Endothelial cell of umbilical vein (primary cell): Measurements from ENCODE around the gene HOXB4.

ENCODE experiments used
- EZH2 ChIP-seq: IDR thresholded peaks from 2 replicates; pipeline ENCODE4 v1.6.1; 2012; ENCODE audit warnings: borderline replicate concordance, low read depth, mild to moderate bottlenecking, moderate library complexity, low read length, inconsistent platforms; ENCODE audit not compliant: severe bottlenecking
- FOS ChIP-seq: IDR thresholded peaks from 2 replicates; pipeline ENCODE4 v1.6.1; 2011; ENCODE audit warnings: mild to moderate bottlenecking, low read length, moderate library complexity, borderline replicate concordance; ENCODE audit not compliant: insufficient read depth
- GATA2 ChIP-seq: IDR thresholded peaks from 2 replicates; pipeline ENCODE4 v1.7.0; 2011; ENCODE audit warnings: low read depth, mild to moderate bottlenecking, moderate library complexity, mixed read lengths, low read length; ENCODE audit not compliant: insufficient read length, insufficient read depth
- JUN ChIP-seq: IDR thresholded peaks from 2 replicates; pipeline ENCODE4 v1.6.1; 2011; ENCODE audit warnings: borderline replicate concordance, low read depth; ENCODE audit not compliant: insufficient read length, insufficient read depth
- MYC ChIP-seq: IDR thresholded peaks from one replicate; pipeline ENCODE4 v1.6.1; 2011; ENCODE audit warnings: mild to moderate bottlenecking, low read depth, low read length
- POLR2A ChIP-seq: IDR thresholded peaks from 2 replicates; pipeline ENCODE4 v1.6.1; 2012; ENCODE audit warnings: low read depth, mild to moderate bottlenecking, control low read depth, low read length
- POLR2AphosphoS5 ChIP-seq: IDR thresholded peaks from 2 replicates; pipeline ENCODE4 v1.6.1; 2012; ENCODE audit warnings: low read depth, mild to moderate bottlenecking, control low read depth, low read length, moderate library complexity; ENCODE audit not compliant: insufficient read depth
- TF ChIP-seq, protein P1 (sequence below), 2 donors: IDR thresholded peaks; 1 replicate in 1 of 2; 2 replicates in 1 of 2; pipeline ENCODE4 v1.5.1; 2011; ENCODE audit warnings: low read length in 2 of 2, mild to moderate bottlenecking in 2 of 2, moderate library complexity in 2 of 2, control low read depth in 1 of 2, inconsistent platforms in 1 of 2, low read depth in 1 of 2; ENCODE audit not compliant: insufficient read depth in 1 of 2; ENCODE audit errors: extremely low read depth in 1 of 2
- TF ChIP-seq, protein P2 (sequence below): IDR thresholded peaks from 2 replicates; pipeline ENCODE4 v1.6.1; 2011; ENCODE audit not compliant: insufficient read depth, insufficient read length

- TF ChIP-seq, protein P1, sequence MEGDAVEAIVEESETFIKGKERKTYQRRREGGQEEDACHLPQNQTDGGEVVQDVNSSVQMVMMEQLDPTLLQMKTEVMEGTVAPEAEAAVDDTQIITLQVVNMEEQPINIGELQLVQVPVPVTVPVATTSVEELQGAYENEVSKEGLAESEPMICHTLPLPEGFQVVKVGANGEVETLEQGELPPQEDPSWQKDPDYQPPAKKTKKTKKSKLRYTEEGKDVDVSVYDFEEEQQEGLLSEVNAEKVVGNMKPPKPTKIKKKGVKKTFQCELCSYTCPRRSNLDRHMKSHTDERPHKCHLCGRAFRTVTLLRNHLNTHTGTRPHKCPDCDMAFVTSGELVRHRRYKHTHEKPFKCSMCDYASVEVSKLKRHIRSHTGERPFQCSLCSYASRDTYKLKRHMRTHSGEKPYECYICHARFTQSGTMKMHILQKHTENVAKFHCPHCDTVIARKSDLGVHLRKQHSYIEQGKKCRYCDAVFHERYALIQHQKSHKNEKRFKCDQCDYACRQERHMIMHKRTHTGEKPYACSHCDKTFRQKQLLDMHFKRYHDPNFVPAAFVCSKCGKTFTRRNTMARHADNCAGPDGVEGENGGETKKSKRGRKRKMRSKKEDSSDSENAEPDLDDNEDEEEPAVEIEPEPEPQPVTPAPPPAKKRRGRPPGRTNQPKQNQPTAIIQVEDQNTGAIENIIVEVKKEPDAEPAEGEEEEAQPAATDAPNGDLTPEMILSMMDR (IDR thresholded peaks at IDR 0.05; ENCODE audit: extremely low read depth in 1 of 2, insufficient read depth in 1 of 2, low read depth in 1 of 2, low read length in 2 of 2): no peak
- TF ChIP-seq EZH2 (no peak), POLR2A (no peak), POLR2AphosphoS5 (no peak), MYC (no peak), JUN (no peak), GATA2 (no peak), FOS (no peak)
- TF ChIP-seq, protein P2, sequence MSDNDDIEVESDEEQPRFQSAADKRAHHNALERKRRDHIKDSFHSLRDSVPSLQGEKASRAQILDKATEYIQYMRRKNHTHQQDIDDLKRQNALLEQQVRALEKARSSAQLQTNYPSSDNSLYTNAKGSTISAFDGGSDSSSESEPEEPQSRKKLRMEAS: no peak
Observed at GRCh38 chr17:48556576-48557401, 21.4 kb downstream of the HOXB4 start.
